ENCODE measurements around the gene MED13.

MED13 gene, protein sequence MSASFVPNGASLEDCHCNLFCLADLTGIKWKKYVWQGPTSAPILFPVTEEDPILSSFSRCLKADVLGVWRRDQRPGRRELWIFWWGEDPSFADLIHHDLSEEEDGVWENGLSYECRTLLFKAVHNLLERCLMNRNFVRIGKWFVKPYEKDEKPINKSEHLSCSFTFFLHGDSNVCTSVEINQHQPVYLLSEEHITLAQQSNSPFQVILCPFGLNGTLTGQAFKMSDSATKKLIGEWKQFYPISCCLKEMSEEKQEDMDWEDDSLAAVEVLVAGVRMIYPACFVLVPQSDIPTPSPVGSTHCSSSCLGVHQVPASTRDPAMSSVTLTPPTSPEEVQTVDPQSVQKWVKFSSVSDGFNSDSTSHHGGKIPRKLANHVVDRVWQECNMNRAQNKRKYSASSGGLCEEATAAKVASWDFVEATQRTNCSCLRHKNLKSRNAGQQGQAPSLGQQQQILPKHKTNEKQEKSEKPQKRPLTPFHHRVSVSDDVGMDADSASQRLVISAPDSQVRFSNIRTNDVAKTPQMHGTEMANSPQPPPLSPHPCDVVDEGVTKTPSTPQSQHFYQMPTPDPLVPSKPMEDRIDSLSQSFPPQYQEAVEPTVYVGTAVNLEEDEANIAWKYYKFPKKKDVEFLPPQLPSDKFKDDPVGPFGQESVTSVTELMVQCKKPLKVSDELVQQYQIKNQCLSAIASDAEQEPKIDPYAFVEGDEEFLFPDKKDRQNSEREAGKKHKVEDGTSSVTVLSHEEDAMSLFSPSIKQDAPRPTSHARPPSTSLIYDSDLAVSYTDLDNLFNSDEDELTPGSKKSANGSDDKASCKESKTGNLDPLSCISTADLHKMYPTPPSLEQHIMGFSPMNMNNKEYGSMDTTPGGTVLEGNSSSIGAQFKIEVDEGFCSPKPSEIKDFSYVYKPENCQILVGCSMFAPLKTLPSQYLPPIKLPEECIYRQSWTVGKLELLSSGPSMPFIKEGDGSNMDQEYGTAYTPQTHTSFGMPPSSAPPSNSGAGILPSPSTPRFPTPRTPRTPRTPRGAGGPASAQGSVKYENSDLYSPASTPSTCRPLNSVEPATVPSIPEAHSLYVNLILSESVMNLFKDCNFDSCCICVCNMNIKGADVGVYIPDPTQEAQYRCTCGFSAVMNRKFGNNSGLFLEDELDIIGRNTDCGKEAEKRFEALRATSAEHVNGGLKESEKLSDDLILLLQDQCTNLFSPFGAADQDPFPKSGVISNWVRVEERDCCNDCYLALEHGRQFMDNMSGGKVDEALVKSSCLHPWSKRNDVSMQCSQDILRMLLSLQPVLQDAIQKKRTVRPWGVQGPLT (N-terminal part only)

GRCh38 chr17:62064791-62065563, at the start of gene MED13:
Gene MED13 (minus strand): TSS chr17:62065278. CDS start chr17:62065205, 73 bp downstream.
- peak; percentile 19 to 71 (median 57) for DNase-seq

DNA sequence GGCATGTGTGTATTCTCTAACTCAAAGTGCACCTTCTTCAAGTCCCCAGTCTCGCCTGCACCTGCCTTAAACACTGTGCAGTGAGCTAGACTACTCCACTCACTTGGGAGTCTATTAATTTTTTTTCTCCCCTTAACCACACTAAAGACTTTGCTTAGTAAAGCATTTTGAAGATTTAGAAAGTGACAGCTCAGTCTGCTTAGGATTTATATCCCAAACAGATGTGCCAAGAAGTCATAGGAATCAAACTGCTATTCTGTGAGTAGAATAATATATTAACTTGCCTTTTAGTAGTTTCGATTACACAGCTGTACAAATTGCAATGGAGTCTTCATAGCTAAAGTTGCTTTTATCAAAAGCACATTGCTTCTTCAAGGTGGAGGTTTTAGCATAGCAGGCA, 47.2 kb upstream of the MED13 start:
- DNase-seq: no peak

DNA sequence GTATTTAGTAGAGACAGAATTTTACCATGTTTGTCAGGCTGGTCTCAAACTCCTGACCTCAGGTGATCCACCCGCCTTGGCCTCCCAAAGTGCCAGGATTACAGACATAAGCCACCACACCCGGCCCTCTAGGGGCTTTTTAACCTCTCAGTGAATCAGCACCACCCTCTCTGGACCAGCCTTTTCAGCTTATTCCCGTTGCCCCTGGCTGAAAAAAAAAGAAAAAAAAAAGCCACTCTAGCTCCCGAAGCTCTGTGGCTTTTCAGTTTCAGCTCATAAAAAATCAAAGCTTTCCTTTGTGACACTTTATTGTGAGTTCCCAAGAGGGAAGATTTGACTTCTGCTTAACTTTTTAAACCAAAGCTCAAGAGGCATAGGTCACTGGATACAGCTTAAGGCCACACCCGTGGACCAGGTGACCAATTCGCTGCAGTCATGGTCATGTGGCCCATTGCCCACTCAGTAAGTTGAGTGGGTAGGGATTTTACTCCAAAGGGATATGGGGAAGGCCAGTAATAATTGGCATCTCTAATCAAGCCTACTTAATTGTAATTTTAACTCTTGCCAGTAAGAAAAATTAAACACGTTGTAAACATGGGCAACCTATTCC, 46.6 kb upstream of the MED13 start:
- DNase-seq: no peak

DNA sequence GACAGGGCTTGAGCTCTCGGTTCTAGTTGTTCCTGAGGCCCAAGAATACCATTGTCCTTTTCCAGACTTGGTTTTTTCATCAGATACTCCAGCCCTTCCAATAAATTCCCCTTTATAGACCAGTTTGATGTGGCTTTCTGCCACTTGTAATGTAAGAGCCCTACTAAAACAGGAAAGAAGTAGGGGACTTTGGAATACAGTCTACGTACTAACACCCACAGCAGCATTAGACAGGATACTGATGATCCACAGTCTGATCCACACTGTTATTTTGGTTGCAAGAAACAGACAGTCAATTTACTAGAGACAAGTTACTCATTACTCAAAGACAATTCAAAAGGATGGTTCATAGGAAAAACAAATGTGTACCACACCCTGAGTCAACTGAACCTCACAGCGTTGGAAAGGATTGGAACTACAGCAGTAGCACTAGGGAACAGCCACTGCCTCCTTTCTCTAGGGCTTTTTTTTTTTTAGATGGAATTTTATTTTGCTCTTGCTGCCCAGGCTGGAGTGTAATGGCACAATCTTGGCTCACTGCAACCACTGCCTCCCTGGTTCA, 45.9 kb upstream of the MED13 start:
- no peak for DNase-seq

GRCh38 chr17:62109924-62110323, 44.8 kb upstream of the MED13 start:
- no peak for DNase-seq

GRCh38 chr17:62109378-62109902, 44.4 kb upstream of the MED13 start:
- peak; percentile 27 to 64 (median 36) for DNase-seq

- DNase-seq: no peak
Observed at GRCh38 chr17:62105861-62106260, 40.8 kb upstream of the MED13 start.

DNA sequence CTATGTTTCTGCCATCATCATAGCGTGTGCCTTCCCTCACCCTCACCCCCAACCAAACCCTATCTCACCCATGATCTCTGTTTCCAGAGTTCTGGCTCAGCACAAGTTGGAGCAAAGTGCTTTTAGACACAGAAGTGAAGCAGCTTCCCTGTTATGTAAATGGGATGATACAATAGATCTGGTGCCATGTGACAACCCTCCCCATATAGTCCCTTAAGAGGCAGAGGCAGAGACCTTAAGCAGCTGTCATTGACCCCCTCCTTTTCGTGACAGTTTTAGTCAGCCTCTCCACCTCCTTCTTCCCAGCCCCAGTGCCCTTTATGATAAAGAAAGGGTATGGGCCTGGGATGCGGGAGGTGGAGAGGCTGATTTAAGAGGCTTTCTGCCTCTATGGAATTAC, 40.3 kb upstream of the MED13 start:
- DNase-seq: no peak

DNA sequence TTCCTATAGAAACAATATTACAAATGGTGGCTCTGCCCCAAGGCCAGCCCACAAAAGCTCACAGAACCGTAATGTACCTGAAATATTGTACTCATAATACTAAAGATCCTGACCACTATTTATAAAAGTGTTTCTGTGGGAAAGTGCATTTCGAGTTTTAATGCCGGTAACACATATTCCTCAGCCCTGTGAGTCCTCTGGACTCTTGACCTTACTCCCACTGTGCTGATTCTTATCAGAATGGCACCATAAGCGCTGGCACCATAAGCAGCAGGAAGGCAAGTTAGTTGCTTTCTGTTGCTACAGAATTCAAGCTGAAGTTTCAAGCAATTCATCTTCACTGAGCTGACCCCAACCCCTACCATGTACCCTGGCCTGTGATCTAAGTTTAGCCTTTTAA, 36.4 kb upstream of the MED13 start:
- no peak for DNase-seq

DNA sequence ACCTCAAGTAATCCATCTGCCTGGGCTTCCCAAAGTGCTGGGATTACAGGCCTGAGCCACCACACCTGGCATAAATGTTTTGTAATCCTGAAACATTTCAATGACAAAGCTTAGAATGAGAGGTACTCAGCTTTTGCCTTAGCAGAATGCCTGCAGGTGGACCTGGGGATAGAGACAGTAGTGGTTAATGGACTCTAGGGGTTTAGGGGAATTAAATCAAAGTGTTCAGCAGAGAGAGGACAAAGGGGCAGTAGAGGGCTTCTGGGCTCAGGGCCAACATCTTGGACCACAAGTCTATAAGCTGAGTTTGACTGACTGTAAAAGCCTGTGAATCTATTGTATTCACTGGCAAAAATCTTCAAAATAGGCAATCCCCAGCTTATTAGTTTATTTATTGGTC, 36.0 kb upstream of the MED13 start:
- DNase-seq: peak in 2 of 3 experiments; percentile 3 to 21

DNA sequence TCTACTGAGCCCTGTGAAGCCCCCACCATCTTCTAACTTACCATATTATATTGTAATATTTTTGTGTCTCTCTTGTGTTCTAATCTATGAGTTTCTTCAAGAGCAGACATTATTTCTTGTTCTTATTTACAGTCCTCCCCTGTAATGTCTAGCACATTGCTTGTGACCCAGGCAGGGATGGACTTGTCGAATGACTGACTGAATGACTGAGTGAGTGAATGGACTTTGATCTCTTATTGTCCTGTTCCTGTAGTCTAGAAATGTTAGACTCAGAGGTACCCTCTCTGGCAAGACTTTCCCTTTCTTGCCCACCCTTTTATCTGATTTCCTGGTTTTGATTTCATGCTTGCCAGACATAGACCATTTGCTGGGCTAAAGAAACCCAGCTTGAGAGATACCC, 35.0 kb upstream of the MED13 start:
- no peak for DNase-seq

- DNase-seq: no peak
Observed at GRCh38 chr17:62099532-62099931, 34.5 kb upstream of the MED13 start.

- no peak for DNase-seq
Observed at GRCh38 chr17:62098623-62099231, 33.6 kb upstream of the MED13 start.

DNA sequence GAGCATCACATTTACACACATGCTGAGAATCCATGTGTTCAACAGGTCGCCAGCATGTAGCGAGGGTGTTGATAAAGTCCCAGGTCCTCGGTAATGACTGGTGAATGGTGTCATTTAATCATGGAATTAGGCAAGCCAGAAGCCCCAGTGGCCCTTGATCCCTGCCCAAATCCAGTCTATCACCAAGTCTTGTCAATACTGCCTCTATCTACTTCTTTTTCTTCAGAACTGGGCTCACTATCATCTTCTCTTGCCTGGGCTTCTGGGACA, 31.3 kb upstream of the MED13 start:
- DNase-seq: no peak

DNA sequence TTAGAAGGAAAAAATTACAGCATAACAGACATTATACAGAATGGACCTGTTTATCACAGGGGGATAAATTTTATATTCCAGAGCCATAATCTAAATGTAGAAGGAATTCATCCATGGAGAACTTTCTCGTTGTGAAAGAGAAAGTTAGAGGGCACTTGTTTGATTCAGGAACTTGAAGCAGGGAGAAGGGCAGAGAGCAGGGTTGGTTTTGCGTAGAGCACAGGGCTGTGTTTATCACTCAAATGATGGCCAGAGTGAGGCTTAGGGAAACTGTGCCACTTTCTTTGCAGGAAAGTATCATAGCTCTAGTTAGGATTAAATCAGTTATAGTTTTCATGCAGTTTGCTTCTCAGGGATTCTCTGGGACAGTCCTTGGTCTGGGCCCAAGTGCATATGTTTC, 29.1 kb upstream of the MED13 start:
- no peak for DNase-seq

DNA sequence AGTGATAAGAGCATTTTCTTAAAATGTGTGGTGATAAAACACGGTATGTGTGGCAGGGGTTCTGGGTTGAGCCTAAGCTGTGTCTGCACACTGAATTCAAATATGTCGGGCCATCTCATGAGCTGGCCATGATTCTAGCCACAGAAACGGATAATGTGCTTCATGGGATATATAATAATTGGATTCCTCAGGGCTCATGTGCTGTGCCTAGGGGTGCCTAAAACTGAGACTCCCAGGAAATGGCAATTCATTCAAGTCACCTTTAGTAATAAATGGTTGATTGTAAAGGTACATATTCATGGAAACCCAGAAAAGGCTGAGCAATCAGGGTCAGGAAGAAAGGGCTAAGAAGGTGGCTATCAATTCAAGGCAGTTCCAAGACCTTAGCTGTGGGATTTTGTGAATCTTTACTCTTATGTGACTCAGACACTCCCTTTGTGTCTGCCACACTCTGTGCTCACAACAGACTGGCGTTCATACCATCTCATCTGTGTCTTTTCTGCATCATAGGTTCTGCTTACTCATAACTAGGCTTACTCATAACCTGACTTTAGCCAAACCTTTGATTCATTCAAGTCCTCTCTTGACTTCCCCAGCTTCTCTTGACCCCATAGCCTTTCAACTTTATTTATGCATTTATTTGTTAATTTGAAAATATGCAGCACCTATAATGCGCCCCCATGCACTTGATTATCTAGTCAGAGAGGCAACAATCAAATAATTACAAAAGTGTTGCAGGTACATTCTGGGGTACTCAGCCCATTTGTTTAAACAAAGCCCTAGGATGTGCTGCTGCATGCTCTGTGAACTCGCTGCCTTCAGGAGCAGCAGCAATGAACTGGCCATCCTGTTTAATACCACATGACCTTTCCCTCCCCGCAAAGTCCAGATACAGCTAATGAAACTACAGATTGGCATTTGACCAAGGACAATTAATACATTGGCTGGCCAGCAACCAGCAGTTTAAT, 28.4 kb upstream of the MED13 start:
- DNase-seq: no peak

DNA sequence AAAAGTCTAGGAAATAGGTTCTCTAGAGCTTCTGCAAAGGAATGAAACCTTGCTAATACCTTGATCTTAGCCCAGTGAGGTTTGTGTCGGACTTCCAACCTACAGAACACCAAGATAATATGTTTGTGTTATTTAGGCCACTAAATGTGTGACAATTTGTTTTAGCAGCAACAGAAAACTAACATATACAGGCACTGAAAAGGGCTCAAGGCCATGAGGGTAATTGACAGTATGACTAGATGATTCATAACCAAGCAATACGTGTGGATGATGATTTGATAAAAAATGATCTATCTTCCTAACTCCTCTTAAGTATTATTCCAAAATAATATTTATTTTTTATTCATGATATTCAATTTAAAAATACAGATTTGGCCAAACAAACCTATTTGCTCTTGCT, 27.7 kb upstream of the MED13 start:
- no peak for DNase-seq

GRCh38 chr17:62091804-62092203, 26.7 kb upstream of the MED13 start:
- no peak for DNase-seq

- no peak for DNase-seq
Observed at GRCh38 chr17:62090868-62091267, 25.8 kb upstream of the MED13 start.
